HG02973 (cell line): ENCODE data around the gene TTLL6.

Source experiments
- ATAC-seq: cut with Tn5 transposase; IDR thresholded peaks from one replicate; pipeline ENCODE4 v1.9.1; 2021; ENCODE audit warnings: moderate library complexity; ENCODE audit not compliant: unreplicated experiment

TTLL6 gene

DNA sequence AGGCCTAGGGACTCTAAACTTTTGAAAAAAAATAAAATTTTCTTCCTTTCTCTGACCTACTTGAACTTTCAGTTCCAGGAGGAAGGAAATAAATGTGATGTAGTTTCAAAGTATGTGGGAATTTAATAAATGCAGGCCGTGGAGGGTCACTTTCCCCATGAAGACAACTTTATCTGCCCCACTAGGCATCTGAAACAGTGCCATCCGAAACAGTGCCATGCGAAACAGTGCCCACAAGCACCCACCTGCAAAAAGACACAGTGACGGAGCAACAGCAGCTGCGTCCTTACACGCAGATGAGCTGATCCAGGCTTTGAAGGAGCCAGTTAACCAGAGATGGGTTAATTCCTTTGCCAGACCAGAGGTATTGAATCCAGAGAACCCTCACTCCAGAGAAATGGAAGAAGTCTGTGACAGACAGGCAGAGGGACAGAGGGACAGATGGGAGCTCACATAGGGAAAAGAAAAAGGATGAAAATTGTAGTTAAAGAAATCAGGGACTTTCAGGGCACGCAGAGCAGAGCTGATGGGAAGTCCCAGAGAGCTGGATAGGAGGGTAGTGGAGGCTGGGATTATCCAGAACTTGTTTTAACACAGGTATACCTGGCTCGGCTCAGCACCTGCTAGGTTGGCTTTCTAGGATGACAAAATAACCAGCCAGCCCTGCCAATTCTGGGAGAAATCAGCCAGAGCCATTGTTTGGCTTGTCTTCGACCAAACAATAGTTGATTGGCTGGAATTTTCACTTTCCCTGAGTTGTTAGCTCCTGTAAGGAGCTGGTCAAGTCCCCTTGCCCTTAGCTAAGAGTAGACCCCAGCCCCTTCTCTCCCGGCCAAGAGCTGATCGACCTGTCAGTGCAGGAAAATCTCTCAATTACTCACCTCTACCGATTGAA is 71.4 kb downstream of the TTLL6 start:
- no peak for ATAC-seq

DNA sequence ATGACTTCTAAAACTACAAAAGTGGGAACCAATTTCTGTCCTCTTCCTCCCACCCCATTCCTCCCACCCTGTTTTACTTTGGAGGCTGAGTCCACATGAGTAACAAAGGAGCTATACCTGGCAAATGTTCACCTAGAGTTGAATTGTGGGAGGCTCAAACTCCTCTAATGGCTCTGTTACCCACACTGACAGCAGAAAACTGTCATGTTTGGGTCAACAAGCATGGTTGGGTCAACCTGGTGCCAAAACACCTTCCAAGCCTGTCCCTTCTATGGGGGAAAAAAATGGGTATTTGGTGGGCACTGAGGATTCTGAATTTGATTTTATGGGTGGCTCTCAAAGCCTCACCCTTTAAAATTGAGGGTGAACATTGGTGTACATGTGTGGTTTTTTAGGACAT is 76.5 kb downstream of the TTLL6 start:
- ATAC-seq, result no peak

DNA sequence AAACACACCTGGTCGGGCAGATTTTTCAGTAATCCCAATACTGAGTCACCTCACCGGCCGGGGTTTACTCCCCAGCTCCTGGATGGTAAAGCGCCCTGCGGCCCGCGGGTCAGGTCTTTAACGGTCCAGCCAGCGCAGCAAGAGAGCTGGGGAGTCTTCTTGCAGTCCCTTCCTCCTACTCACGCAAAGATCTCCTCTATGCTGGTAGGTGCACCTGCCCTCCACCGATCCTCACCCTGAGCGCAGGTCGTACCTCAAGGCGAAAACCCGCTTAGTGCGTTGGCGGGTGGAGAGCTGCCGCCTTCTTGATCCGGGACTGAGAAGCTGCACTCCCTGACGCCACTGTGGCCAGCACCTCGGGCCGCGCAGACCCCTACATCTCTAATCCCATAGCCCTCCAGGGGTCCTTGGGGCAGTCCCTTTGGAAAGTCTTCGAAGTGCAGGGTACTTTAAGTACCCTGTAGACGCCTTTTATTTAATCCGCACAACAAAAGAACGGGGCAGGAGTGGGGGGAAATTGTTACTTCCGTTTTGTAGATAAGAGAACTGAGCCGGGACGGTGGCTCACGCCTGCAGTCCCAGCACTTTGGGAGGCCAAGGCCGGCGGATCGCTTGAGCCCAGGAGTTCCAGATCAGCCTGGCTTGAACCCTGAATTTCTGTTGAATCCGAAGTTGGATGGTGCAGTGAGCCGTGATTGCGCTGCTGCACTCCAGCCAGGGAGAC is 78.1 kb downstream of the TTLL6 start:
- ATAC-seq, result no peak

DNA sequence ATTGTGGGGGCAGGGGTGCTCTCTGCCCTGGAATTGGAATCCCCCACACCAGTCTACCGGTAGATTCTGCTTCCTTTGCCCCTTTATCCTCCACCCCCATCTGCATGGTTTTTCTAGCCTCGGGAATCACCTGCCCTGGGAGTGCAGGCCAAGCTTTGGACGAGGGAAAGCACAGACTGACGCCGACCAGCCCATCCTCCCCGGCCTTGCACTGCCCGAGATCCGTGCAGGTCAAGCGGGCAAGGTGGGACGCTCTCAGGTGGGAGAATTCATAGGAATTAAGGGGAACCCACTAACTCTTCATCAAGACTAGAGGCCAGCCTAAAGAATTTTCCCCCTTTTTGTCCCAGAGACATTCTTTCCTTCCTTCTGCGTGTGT is 78.6 kb downstream of the TTLL6 start:
- no peak for ATAC-seq

DNA sequence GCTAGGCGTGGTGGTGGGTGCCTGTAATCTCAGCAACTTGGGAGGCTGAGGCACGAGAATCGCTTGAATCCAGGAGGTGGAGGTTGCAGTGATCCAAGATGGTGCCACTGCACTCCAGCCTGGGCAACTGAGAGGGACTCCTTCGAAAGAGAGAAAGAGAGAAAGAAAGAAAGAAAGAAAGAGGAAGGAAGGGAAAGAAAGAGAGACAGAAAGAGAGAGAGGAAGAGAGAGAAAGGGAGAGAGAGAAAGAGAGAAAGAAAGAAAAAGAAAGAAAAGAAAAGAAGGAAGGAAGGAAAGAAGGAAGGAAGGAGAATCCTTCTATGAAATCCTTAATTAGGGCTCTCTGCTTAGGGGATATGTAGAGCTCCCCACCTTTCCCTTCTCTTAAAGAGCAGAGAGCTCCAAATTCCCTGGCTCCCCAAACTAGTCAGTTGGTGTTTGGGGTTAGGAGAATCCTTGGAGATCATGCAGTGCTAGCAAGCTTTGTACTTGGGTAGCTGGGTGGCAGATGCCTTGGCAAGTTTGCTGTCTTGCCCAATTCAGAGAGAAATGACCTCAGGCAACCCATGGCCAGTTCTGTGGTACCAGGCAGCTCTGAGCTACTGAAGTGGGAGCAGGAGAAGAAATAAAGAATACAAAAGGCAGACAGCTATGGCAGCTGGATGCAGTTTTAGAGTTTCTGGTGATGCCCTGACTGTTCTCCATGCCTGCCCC is 79.5 kb downstream of the TTLL6 start:
- no peak for ATAC-seq

DNA sequence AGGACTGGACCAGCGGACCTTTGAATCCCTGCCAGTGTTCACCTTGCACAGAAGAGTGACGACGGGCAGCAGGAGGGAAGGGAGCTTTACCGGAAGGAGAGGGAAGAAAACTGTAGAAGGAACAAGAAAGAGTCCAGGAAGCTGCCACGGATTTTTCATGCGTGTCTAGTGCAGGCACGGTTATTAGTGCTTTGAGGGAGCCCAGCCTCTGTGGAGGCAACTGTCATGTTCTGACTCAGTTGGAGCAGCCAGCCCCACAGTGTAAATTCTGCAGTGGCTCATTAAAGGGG is 82.0 kb downstream of the TTLL6 start:
- no peak for ATAC-seq

DNA sequence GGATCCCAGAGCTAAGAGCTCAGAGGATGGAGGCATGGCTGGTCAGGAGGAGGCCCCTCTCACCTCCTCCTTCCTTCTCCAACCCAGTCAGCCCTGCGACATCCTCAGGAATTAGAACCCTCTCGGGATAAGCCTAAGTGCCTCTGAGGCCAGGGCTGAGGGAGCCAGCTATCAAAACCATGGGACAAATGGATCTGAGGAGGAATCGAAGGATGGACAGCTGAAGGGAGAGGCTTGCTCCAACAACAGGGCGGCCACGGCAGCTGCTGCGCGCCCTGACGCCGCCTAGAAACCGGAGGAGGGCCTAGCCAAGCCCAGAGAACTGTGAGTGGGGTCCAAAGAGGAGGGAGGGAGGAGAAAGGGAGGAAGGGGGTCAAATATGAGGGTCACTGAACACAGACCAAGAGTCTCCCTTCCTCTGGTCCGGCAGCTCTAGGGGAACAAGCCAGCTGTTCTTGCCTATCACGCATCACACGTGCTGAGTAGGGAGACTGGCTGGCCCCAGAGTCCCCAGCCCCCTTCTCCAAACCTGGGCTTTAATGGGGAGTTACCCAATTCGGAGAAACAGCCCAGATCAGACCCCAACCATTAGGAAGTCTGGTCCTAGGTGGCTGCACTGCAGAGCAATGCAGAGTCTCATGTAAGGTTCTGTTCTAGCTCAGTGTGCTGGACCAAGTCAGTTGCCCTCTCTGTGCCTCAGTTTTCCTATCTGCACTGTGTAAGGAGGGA is 82.5 kb downstream of the TTLL6 start:
- ATAC-seq, result no peak

DNA sequence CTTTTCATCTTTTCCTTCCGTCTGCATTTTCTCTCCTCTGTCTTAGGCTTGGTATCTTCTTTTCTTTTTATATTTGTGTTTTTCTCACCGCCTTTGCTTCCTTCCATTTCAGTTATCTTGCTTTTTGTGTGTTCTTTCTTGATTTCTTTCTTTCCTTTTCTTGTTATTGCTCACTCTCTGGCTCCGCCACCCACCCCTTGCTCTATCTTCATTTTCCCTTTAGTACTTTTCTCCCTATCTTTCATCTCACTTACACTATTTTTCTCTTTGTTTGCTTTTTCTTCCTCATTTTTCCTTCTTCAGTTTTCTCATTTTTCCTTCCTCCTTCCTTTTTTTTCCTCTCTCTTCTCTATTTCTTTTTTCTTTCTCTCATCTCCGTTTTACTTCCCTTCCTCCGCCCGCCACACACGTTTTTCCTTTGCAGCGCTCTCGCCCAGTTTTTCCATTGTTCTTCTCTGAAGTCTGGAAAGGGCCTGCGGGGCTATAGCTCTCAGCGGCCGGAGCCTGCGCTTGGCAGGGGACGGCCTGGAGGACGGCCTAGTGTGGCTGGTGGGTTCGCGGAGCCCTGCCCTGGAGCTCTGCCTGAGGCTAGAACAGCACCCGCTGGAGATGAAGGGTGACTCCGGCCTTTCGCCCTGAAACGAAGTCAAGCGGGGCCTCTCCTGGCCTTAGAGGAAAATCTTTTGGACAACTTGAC is 83.2 kb downstream of the TTLL6 start:
- no peak for ATAC-seq

DNA sequence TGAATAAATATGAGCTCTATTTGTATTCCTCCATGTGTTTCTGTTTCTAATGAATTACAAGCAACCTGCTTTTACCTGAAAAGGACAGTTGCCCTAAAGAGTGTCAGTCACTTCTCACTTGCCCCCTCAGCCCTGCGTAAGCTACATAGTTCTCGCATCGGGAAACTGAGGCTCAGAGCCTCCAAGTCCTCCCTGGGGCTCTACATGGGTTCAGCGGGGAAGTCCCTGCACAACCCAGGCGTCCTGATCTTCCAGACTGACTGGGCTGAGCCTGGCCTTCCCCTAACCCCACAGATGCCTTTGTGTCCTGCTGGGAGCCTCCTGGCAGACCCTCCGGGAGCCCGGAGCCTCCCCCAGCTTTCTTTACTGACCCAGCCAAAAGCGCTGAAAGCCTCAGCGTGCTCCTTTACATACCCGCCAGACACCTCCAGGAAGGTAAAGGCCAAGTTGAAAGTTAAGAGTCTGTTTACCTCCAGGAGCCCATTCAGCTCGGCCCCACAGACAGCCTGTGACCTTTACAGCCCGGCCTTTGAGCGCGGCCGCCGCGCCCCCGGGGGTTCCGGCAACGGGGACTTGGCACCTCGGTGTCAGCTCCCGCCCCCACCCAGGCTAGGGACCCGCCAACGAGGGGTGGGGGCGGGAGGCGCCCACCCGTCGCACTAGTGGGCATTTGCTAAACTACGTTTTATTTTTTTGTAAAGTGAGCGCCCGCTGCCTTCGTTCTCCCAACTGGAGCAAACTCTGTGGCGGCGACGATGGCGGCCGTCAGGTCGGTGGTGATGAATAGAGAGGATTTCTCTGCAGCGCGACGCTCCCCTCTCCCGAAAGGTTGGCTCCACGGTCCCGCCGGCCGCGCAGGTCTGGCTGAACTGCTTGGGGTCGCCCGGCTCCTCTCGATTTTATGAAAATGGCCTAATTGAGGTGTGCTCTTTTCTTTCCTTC is 84.1 kb downstream of the TTLL6 start:
- ATAC-seq, result no peak

DNA sequence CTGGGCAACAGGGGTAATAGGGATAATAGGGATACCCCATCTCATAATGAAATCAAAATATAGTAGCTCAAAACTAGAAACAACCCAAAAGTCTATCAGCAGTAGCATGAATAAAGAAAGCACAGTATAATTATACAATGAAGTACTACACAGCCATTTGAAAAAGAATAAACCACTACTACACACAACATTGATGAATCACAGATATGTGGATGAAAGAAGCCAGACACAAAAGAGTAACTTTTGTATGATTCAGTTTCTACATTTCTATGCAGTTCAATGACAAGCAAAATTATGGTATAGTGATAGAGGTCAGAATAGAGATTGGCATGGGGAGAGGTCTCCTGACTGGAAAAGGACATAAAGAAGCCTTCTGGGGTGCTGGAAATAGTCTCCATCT is 85.7 kb downstream of the TTLL6 start:
- no peak for ATAC-seq

DNA sequence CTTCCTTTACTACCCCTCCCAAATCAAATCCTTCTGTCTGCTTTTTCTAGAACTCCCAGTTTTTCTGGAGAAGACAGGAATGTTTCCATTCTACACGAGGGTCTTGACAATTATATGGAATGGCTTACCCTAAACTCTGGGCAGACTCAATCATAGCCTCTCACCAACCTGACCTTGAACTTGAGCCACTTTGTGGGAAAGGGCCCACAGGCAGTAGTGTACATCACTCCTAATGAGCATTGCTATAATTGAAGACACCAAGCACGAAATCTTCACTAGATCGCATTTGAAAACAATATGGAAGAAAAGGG is 86.8 kb downstream of the TTLL6 start:
- ATAC-seq, result no peak

DNA sequence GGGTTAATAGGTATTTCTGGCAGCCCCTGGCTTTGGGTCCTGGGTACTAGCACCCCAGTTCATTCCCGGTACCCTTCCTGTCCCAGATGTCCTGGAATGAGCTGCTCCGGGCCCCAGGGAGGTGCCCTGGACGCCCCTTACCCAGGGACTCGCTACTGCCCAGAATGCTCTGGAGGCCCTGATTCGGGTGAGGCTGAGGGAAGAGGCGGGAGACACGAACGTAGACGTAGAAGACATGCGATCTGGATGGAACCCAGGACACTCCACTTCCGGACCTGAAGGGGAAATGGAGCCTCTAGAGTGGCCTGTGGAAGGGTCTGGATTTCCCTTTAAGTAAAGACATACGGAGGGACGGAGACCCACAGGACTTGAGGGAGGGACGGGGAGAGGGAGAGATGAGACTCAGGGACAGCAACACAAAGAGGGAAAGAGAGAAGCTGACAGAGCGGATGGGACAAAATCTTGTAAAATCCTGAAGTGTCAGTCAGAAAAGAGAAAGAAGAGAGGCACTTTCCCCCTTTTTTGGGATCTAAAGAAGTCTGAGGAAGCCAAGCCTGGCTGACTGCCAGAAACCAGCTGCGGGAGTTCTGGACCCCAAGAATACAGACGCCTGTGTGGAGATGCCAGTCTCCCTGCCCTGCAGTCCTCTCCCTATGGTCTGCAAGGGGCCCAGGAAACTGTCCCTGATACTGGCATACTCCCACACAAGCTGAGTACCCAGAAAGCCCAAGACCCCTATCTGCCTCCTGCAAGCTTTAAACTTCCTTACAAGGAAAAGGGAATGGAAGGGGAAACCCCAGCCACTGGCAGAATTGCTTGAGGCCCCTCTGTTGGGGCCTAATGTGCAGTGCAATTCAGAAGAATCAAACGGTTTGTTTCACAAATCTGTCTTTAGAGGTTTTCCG is 87.4 kb downstream of the TTLL6 start:
- ATAC-seq, result no peak

DNA sequence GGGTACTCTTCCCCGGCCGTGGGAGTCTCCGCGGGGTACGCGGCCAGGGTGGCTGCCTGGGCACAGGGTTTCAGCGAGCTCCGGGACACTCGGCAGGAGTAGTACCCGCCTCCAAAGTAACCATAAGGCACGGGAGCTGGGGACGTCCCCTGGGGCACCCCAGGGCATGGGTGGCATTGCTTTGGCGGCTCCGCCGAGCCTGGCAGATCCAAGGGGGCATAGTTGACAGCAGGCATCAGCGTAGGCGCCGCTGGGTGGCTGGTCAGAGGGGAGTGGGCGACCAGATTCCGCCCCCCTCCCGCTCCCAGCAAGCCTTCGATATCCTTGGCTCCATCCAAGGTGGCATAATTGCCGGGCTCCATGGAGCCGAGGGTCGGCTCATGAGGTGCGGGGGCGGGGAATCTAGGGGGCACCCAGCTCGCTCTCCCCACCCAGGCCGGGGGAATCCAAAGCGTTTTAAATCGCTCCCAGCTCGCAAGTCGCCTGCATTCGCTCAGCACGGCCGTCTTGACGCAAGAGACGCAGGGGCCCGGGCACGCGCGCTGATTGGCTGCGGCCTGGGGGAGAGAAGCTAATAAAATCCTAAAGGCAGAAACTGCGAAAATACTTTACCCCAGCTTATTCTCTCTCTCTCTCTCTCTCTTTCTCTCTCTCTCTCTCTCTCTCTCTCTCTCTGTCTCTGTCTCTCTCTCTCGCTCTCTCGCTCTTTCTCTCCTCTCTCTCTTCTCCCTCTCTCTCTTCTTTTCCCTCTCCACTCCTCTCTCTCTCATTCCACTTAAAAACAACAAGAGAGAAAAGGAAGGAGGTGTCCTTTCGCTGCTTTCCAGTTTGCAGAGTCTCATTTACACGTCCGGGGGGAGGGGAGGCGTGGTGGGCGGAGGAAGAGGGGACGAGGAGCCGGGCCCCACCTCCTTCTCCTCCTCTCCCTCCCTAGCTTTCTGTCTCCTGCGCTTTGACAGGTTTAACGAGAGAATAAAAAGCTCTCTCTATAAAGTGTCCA is 88.5 kb downstream of the TTLL6 start, which contains the start of gene HOXB13:
TSS of gene HOXB13 (minus strand) at position 519 of the 1,000 bp plus-strand sequence. CDS start at position 362, 157 bp downstream.
- no peak for ATAC-seq

DNA sequence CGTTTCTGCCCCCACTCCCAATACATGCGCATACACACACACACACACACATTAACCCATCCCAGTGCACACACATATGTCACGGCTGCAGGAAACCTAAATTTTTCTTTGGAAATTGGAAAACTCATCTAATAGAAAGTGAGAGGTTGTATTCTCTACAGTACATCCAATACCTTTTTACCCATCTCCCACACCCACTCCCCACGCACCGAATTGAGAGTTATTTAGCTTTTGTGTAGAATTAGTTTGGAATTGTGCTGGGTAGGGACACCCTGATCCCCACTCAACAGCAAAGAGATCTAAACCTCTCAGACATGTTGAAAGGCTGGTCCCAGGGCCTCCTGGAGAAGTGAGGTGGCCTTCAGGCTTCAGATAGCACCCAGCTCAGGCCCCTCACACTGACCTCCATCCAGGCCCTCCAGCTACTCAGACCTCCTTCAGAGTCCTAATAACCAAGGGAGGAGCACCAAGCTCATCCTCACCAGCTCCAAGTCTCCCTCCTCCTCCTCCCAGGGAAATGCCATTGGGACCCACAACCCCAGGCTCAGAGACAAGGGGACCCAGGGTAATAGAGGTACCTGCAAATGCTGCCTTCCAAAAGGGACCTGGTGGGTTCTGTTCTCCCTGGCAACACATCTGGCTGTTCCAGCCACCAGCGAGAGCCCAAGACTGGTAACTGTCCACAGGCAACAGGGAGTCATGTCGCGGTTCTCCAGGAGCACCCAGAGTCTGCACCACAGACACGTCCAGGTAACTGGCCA is 89.4 kb downstream of the TTLL6 start:
- ATAC-seq, result no peak

DNA sequence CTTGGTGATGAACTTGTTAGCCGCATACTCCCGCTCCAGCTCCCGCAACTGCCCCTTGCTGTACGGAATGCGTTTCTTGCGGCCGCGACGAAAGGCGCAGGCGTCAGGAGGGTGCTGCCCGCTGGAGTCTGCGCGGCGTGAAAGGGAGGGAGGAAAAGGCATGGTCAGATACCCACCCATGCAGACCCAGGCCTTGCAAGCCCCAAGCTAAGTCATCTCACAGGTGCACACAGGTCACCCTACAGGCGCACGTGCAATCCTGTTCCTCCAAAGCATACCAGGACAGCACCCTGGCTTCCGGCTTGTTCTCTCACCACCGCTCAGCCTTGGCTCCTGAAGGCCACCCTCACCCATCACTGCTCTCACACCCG is 90.1 kb downstream of the TTLL6 start:
- ATAC-seq, result no peak

DNA sequence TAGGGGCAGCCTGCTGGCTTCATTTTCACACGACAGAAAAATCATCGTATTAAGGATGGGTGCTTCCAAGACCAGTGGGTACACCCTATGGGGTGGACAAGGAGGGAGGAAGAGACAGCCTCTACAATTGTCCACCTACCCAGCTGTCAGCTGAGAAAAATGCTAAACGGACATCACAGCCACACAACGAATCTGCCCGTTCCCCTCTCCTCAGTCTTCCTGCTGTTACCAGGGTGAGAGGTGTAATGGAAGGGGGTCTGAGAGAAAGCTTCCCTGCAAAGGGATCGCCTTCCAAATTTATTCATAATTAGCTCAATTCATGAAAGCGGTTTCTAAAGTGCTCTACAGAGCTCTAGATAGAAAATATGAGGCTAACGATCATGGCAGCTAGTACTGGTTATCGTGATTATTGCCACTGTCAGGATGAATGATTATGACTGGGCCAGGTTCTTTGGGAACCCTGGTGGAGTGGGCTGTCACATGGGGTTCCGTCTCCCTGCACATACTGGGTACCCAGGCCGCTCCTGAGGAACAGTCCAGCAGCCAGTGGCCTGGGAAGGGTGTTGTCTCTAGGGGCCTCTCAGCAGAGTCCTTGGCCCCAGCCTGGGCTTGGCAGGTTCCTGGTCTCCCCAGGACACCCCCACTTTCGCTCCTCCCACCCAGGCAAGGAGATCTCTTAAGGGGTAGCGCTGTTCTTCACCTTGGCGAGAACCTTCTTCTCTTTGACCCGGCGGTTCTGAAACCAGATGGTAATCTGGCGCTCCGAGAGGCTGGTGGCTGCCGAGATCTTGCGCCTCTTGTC is 90.7 kb downstream of the TTLL6 start:
- no peak for ATAC-seq
